Measurements from ENCODE around the gene HTT. TPM values are rescaled to one million over a fixed set of nuclear protein-coding genes. Genes with fewer than 3 reads are reported as not detected.

HTT gene
- total and polyA plus RNA-seq, 9 of the 15 experiments (the other 6 are each of a cell fraction or from before 2014, with no cell fraction given) = 0.66 to 31.6 (median 14.7) TPM

DNA sequence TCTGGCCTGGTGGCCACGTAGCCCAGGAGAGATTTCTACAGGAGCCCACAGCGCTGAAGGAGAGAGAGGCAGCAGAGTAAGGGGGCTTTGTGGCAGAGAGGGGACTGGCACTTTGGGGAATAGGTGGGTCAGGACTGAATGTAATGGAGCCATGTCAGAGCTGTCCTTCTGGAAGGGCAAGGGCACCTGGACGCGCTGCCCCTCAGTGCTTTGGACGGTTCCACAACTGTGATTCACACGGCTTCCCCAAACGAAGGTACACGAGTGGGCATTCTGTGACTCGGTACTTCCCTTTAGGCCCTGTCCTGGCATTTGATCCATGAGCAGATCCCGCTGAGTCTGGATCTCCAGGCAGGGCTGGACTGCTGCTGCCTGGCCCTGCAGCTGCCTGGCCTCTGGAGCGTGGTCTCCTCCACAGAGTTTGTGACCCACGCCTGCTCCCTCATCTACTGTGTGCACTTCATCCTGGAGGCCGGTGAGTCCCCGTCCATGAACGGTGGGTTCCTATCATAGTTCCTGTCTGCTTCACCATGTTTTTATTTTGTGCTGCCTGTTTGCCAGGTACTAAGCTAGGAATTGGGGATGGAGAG lies 139.3 kb downstream of the HTT start (continued):
- TF ChIP-seq KAT2B (IDR thresholded peaks at IDR 0.05; ENCODE audit: low read depth, low read length) (no peak), GTF2B (IDR thresholded peaks at IDR 0.05; ENCODE audit: extremely low read depth, insufficient read length) (no peak), SIN3A (IDR thresholded peaks at IDR 0.05; ENCODE audit: borderline replicate concordance in 2 of 2, control insufficient read depth in 1 of 2, low read depth in 2 of 2, low read length in 2 of 2) (no peak), VEZF1 (CRISPR knock-in tag; IDR thresholded peaks at IDR 0.05) (no peak), ZNF436 (CRISPR knock-in tag; IDR thresholded peaks at IDR 0.05) (no peak)
- TF ChIP-seq, protein P1, sequence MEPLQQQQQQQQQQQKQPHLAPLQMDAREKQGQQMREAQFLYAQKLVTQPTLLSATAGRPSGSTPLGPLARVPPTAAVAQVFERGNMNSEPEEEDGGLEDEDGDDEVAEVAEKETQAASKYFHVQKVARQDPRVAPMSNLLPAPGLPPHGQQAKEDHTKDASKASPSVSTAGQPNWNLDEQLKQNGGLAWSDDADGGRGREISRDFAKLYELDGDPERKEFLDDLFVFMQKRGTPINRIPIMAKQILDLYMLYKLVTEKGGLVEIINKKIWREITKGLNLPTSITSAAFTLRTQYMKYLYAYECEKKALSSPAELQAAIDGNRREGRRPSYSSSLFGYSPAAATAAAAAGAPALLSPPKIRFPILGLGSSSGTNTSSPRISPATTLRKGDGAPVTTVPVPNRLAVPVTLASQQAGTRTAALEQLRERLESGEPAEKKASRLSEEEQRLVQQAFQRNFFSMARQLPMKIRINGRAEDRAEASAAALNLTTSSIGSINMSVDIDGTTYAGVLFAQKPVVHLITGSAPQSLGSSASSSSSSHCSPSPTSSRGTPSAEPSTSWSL (CRISPR knock-in tag; IDR thresholded peaks at IDR 0.05; ENCODE audit: borderline replicate concordance) = no peak
